HG02642 (cell line): ENCODE data around the gene PRR18.
"Not testable (repeated sequence)": the region's sequence is repeated elsewhere in the genome, so short reads cannot be mapped to it uniquely, and the experiment has no call there.

Source experiments
- ATAC-seq: cut with Tn5 transposase; IDR thresholded peaks from one replicate; pipeline ENCODE4 v1.9.1; 2021; ENCODE audit warnings: mild to moderate bottlenecking; ENCODE audit not compliant: unreplicated experiment, poor library complexity

Gene PRR18, protein sequence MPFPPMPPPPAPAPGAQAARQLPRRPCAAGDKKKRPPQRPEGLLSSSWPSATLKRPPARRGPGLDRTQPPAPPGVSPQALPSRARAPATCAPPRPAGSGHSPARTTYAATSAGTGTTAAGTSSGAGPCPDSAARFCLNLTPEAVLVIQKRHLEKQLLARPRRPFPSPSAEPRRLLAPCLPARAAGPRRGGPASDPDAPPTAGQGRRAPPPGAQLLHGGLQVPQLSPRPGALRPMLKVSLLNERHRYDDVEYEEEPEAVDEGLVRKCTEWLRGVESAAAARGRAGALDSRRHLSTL

GRCh38 chr6:166308033-166308768 lies at the start of gene PRR18:
PRR18 (minus strand) TSS chr6:166308392; CDS start chr6:166308142, 250 bp downstream.
- peak; percentile 51 for ATAC-seq

DNA sequence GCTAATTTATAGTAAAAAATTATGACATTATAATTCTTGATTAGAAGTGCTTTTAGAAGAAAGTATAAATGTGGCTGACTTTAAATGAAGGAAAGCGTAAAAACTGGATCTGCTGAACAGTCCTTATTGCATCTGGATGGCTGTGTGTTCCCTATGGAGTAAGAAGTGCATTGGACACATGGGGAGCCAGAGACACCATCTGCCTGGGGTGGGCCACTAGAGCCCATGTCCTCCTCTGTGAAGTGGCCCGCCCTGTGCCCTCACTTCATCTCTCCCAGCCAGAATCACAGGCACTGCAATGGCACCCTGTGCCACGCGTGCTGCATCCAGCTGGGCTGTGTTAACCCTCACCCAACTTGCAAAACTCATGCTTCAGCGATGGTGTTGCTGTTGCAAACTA lies 47.4 kb upstream of the PRR18 start:
- no peak for ATAC-seq

- no peak for ATAC-seq
These were observed 46.8 kb upstream of the PRR18 start for GRCh38 chr6:166354965-166355364.

- no peak for ATAC-seq
These were observed 46.0 kb upstream of the PRR18 start for GRCh38 chr6:166354143-166354542.

DNA sequence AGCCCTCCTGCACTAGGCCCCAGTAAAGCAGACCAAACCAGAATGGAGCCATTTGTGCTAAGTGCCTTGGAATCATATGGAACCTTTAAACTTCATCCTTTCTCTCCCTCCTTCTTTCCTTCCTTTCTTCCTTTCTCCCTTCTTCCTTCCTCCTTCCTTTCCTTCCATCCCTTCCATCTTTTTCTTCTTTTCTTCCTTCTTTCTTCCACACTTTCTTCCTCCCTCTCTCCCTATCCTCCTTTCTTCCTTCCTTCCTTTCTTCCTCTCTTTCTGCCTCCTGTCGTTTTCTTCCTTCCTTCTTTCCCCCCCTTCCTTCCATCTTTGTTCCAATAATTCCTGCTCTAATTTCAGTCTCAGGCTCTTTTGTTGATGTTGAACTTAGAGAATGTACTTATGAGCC lies 45.3 kb upstream of the PRR18 start:
- ATAC-seq: no peak

GRCh38 chr6:166352923-166353322 lies 44.7 kb upstream of the PRR18 start:
- ATAC-seq: no peak

DNA sequence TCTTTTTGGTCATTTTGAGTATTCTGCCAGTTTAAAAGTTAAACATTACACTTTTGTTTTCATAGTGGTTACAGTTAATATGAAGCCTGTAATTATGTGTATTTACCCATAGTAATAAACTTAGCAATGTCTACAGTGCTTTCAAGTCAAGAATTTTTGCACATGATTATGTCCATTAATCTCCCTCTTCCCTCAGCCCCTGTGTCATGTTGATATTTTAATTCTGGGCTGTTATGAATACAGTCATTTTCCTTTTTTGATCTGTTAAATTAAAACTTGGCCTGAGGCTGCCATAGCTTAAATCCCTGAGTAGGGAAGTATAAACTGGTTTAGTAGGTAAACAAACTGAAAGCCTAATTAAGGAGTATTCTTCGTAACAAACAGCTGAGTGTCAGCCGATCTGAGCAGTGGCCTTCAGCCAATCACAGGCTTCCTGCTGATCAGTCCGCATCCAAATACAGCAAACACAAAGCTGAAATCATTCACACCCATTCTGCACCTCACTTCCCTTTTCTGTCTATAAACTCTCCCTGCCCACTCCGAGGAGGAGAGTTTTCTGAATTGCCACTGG lies 43.6 kb upstream of the PRR18 start:
- ATAC-seq: peak; percentile 98

GRCh38 chr6:166348305-166348949 lies 40.2 kb upstream of the PRR18 start:
- ATAC-seq: no peak

- ATAC-seq: no peak
These were observed 38.8 kb upstream of the PRR18 start for GRCh38 chr6:166346965-166347364.

DNA sequence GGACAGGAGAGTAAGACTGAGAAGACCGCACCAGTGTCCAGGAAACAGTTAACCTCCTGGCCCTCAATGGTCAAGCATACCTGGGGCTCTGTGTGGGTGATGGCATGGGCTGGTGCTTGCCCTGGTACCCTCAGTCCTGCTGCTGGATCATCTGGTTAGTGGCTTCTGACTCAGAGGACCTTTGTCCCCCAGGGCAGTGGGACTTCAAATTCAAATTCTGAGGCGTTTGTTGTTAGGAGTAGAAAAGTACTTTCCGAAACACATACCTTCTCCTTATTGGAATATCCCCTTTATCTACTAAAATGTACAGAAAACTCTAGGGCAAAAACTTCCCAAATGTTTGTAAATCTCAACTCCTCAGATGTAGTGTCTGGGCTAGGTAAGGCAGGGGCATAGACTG lies 38.3 kb upstream of the PRR18 start:
- no peak for ATAC-seq

DNA sequence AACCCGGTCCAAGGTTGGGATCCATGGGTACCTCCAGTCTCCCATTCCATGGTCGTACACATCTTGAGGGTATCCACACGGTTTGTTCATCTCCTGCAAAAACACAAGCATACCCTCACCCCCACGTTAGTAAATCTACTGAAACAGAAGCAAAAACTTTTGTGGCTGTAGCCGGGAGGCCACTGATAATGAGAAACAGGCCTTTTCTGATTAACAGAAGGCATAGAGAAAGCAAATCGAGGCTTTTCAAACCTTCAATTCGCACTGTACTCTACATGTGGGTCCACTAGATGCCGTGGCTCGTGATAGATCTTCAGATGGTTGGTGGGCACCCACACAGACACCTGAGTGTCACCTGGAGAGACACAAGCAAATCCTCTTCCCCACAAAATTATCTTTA lies 37.5 kb upstream of the PRR18 start:
- ATAC-seq: not testable (repeated sequence)

GRCh38 chr6:166344921-166345320 lies 36.7 kb upstream of the PRR18 start:
- not testable (repeated sequence) for ATAC-seq

- ATAC-seq: no peak
These were observed 36.0 kb upstream of the PRR18 start for GRCh38 chr6:166344240-166344639.

GRCh38 chr6:166343150-166343487 lies 34.9 kb upstream of the PRR18 start:
- peak; percentile 25 for ATAC-seq

- peak; percentile 93 for ATAC-seq
These were observed 34.4 kb upstream of the PRR18 start, which contains the start of gene SFT2D1 for GRCh38 chr6:166342349-166343149. SFT2D1 (minus strand) TSS chr6:166342545; CDS start chr6:166342481, 64 bp downstream.

DNA sequence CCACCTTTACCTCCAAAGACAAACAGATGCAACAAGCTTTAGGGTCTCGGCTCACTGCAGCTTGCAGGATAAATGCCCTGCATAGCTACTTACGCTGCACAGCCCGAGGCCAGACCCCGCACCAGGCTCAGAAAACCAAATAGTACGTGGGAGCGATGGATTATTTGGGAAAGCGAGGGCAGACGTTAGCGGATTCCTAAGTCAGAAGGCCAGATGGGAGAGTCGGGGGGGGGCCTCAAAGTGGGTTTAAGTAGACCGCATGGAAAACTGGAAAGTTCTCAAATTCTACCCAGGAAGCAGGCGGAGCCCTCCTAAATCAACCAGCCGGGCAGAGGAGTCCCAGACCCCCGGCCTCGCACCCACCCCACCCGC lies 33.8 kb upstream of the PRR18 start:
- no peak for ATAC-seq

DNA sequence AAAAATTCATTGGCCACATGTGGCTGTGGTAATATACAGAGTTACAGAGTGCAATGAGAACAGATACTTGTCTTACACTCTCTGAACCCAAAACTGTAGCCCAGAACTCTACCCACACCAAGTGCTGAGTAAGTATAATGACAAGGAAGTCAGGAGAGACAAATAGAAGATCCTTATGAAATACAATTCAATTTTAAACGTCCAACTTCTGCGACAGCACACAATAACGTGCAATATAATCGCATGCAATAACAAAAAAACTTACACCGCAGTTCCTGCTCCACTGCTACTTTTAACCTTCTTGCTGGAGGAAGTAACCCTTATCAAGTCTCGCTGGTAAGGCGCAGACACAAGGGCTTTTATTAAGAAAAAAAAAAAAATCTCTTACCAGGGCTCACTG lies 33.3 kb upstream of the PRR18 start:
- ATAC-seq: no peak

GRCh38 chr6:166338854-166339253 lies 30.7 kb upstream of the PRR18 start:
- no peak for ATAC-seq

- ATAC-seq: no peak
These were observed 28.7 kb upstream of the PRR18 start for GRCh38 chr6:166336847-166337246.
